GM19328 (cell line): ENCODE measurements around the gene JARID2.
"Not testable (repeated sequence)": the region's sequence is repeated elsewhere in the genome, so short reads cannot be mapped to it uniquely, and the experiment has no call there.

Experiments used
- ATAC-seq: cut with Tn5 transposase; IDR thresholded peaks from one replicate; pipeline ENCODE4 v1.9.1; 2021; ENCODE audit warnings: mild to moderate bottlenecking, moderate library complexity; ENCODE audit not compliant: unreplicated experiment

Gene JARID2

DNA sequence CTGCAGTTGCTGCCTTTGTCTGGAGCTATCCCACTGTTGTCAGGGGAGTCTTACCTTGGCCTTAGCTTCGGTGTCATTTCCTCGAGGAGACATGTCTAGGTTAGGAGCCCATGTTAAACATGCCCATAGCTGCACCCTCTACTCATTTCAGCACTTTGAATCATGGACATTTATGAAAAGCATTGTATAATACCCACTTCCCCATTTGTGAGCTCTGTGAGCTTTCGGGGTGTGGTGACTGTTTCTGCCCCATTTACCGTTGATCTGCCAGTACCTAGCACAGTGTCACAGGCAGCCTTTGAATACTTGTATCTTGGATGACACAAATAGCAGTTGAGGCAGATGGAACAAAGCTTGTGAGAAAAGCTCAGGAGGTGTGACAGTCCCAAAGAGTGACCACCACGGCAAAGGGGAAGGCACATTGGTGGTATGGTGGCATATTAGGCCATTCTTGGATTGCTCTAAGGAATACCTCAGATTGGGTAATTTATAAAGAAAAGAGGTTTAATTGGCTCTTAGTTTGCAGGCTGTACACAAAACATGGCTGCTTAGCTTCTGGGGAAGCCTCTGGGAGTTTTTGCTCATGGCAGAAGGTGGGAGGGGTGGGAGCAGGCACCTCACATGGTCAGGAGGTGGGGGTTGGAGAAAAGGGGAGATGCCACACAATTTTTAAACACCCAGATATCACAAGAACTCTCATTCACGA lies 42.0 kb downstream of the JARID2 start:
- ATAC-seq, result peak; percentile 99

DNA sequence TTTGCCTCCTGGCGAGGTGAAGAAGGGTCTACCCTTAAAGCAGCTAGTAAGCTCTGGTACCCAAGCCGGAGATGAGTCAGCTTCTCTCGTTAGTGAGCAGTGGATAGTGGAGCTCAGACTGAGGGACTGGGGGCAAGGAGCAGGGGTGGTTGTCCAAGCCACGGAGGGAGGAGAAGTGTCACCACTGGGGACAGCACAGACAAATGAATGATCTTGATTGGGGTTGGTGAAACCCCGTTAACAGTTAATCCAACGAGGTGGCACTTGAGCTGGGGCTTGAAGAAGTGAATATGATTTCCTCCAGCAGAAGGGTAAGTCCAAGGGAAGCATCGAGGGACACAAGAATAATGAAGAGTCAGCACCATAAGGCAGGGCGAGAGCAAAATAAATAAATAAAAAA lies 43.0 kb downstream of the JARID2 start:
- no peak for ATAC-seq

DNA sequence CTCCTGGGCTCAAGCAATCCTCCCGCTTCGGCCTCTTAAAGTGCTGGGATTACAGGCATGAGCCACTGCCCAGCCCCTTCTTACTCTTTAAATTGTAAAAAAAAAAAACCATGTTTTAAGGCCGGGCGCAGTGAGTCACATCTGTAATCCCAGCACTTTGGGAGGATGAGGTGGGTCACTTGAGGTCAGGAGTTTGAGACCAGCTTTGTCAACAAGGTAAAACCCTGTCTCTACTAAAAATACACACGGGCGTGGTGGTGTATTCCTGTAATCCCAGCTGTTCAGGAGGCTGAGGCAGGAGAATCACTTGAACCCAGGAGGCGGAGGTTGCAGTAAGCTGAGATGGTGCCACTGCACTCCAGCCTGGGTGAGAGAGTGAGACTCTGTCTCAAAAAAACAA lies 43.6 kb downstream of the JARID2 start:
- ATAC-seq, result not testable (repeated sequence)

DNA sequence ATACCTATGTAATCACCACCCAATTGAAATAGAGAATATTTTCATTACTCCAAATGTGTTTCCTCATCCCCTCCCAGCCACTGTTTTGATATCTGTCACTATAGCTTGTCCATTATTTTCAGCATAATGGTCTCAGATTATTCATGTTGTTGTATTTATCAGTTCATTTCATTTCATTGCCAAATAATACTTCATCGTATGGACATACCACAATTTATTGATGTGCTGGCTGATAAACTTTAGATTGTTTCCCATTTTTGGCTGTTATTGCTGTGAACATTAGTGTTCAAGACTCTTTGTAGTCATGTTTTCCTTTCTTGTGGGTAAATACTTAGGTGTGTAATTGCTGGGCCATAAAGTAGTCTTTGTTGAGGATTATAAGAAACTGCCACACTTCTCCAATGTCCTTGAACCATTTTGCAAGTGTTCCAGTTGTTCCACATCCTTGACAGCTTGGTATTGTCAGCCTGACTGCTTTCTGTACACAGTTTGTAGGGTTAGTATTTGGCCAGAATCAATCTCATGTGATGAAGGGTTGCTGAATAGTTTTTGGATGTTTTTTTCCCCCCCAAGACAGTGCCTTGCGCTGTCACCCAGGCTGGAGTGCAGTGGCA lies 44.3 kb downstream of the JARID2 start:
- ATAC-seq, result no peak

DNA sequence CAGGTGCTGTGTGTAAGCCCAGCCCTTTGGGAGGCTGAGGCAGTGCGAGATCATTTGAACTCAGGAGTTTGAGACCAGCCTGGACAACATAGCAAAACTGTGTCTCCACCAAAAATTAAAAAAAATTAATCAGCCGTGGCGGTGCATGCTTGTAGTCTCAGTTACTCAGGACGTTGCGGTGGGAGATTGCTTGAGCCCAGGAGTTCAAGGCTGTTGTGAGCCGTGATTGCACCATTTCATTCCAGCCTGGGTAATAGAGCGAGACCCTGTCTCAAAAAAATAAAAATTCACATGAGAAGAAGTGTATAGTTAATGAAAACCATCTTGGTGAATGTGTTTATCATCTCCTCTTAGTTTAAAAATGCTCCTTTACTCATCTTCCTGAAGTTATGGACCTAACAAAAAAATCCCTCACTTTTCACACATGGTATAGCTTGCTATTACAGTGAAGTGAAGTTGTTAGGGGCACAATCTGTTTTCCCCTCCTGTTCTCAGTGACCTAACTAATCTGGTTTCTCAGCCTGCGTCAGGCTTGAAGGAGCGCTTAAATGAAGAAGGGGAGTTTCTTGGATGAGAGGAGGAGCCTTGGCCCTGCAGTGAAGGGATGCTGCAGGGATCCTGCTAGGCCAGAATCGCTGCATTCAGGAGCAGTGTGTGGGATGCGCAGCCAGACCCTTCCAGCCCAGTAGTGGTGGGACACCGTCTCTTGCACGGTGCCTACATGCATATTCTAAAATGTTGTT lies 45.3 kb downstream of the JARID2 start:
- no peak for ATAC-seq

DNA sequence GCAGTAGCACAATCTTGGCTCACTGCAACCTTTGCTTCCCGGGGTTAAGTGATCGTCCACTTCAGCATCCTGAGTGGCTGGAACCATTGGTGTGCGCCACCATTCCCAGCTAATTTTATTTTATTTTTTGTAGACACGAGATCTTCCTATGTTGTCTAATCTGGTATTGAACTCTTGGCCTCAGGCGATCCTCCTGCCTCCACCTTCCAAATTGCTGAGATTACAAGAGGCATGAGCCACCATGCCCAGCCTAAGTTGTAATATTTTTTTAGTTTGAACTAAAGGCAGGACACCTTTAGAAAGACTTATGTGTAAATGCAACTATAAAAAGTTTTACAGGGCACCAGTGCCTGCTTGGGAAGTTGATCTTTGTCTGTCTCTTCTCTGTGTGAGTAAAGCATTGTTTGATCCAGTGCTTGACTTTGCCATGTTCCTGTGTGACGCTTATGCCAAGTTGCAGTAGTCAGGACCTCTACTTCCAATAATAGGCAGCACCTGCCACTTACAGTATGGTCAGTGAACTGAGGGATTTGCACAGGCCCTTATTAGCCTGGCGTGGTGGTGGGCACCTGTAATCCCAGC lies 46.9 kb downstream of the JARID2 start:
- ATAC-seq, result no peak

DNA sequence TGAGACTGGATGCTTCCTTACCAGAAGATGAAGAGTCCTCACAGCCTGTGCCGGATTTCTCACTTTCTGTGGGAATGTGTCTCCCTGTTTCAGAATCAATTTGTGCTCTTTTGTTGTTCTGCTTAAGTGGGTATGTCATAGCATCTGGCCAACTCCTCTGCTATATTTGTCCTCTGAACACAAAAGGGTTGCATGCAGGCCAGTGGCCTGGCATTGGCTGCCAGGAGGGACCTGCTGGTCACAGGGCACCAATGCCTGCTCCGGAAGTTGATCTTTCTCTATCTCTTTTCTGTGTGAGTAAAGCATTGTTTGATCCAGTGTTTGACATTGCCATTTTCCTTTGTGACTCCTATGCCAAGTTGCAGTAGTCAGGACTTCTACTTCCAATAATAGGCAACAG lies 47.8 kb downstream of the JARID2 start:
- ATAC-seq, result no peak

DNA sequence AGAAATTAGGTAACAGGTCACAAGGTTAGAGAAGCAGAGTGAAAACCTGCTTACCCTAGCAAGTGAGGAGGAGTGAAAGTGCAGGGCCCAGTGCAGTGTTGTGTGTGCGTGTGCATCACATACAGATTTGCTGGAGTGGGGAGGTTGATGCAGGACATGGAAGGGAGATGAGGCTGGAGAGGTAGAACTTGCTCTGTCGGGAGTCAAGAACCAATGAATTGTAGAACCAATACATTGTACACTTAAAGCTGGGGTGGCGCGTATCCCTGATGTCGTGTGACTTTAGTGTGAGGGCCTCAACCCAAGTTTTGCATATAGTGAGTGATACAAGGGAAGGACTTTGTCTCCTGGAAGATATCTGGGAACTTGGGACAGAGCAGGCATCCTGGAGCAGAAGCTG lies 48.6 kb downstream of the JARID2 start:
- ATAC-seq, result no peak

DNA sequence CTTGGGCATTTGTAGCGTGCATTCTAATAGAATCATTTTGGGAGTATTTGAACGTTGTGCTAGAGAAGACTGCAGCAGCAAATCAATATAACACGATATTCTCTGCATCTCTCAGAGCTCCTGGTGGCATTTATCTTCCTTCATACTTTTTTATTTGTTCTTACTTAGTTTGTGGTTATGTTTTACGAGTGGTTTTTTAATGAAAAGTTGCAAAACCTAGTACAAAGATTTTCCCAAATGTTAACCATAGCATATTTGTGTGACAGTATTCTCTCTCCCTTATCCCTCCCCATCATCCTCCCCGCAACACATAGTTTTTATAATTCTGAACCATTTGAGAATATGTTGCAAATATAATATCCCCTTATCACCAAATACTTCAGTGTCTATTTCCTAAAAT lies 50.4 kb downstream of the JARID2 start:
- ATAC-seq, result no peak

DNA sequence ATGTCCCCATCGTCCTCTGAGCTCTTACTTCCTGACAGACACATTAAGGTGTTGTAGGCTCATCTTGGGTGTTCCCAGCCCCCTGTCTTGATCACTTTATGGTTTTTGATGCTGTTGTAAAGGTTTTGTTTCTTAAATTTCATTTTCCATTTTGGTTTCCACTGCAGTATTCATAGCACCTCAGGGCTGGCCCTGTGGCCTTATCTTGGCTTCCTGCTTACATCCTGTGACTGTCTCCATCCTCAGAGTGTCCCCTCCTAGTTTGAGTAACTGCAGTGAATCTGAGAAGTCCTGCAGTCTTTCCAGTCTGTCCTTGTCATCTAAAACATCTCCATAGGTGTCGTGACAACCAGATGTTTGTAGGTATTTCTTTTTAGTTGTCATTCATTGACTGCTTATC lies 50.9 kb downstream of the JARID2 start:
- ATAC-seq, result no peak

DNA sequence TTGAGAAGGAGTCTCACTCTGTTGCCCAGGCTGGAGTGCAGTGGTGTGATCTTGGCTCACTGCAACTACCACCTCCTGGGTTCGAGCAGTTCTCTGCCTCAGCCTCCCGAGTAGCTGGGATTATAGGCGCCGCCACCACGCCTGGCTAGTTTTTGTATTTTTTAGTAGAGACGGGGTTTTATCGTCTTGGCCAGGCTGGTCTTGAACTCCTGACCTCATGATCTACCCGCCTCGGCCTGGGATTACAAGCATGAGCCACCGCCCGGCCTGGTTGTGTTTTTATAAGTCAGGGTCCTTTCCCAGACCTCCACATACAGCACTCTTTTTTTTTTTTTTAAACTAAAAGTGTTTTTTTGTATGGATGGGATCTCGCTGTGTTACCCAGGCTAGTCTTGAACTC lies 51.3 kb downstream of the JARID2 start:
- ATAC-seq, result not testable (repeated sequence)

DNA sequence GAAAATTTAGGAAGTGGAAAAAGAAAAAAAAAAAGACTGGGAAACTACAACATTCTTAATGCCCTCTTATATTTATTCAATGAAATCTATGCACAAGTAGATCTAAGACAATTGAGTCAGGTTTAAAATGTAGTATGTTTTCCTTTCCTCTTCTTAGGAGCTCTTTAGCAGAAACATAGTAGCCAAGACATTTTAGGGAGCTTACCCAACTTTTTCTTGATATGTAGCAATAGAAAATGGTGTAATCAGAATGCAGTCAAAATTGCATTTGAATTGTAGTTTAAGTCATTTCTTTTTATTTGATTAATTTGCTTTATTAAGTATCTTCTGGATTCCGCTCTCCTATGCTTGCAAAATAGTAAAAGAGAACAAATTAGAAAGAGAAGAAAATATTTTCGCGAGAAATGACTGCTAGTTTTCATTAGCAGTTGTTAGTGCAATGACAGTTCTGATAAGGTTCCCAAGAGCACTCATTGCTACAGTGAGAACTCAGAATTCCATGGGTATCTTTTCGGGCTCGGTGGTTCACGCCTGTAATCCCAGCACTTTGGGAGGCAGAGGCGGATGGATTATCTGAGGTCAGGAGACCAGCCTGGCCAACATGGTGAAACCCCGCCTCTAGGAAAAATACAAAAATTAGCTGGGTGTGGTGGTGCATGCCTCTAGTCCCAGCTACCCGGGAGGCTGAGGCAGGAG lies 52.2 kb downstream of the JARID2 start:
- no peak for ATAC-seq

DNA sequence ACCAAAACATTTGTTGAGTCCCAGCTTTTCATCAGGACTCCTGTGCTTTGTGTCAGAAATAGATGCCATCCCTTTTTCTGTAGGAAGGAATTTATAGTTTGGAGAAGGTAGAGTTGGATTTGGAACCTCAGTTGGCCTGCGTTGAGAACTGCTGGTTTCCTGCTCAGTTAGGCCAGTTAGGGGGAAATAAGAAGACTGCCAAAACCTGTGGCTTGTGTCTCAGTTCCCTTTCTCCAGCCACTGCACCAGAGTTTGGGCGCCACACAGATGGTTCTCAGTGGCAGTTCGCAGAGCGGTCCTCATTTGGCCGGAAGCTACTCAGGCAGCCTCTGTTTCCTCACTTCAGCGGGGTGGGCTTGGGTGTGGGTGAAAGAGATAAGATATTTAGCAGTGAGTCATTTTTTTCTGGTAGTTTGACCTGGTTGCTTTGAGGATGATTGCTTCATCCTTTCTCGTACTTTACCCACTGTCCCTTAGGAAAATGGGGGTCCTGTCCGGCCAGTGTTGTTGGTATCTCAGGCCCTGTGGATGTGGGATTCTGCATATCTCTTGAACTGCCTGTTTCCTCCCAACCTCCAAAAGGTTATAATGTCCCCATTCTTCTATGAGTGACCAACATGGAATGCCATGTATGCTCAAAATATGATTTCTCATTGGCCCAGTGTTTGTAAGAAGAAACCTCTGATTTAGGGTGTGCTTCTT lies 53.7 kb downstream of the JARID2 start:
- peak; percentile 78 for ATAC-seq

DNA sequence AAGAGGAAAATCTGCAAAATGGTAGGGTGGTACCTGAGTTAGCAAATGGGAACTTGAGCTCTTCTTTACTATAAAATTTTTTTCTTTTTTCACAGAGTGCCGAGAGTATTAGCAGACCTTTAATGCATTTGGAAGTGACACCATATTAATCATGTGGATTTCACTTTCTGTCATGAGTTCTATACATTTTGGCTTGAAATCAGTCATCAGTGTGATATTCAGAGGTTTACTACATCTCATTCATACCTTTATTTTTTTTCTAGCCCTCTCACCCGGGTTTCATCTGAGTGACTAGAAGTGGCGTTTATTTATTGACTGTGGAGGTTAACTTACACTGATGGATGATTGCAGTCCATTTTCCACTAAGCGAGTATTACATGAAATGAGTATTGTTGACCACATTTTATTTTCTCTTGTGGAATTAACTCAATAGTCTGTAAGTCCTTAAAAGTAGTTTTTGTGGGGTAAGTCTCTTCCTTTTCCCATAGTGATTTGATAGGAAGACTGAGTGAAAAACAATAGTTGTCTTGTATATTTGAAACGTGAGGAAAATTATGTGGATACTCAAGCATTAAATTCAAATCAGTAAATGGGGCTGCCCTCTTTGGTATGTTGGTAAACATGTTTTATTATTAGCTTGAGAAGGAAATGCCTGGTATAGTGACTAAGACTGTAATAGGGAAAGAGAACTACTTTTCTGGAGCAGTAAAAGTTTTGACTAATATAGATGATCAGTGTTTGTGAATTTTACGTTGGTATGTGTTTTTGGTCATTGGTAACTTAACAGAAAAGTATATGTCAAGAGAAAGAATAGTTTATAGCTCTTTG lies 55.5 kb downstream of the JARID2 start:
- no peak for ATAC-seq

DNA sequence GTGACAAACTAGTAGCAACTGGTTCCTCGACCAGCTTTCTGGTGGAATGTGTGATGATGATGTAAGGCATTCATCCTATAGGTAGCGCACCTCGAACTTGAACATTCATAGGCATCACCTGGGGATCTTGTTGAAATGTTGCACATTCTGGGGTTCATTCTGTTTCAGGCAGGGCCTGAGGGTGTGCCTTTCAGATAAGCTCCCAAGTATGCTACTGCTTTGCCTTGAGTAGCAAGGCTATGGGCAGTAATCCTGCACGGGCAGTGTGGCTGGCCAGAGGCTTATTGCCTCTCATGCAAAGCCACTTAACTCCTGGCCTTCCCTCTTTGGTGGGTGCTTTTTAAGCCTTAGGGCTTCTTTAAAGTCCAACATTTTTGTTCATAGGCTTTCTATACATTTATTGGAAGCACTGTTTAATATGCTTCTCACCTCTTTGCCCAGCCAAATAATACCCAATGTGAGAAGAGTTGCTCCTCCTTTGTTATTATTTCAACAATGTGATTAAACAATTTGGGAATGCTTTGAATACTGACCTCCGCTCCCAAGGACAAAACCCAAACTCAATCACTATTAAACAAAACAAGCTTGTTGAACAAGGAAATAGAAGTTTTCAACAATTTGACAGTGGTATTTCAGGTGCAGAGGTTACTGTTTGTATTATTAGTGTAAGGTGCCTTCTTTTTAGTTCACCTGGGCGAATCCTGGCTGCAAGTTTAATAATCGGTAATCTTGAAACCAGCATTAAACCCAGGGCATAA lies 57.5 kb downstream of the JARID2 start:
- no peak for ATAC-seq

DNA sequence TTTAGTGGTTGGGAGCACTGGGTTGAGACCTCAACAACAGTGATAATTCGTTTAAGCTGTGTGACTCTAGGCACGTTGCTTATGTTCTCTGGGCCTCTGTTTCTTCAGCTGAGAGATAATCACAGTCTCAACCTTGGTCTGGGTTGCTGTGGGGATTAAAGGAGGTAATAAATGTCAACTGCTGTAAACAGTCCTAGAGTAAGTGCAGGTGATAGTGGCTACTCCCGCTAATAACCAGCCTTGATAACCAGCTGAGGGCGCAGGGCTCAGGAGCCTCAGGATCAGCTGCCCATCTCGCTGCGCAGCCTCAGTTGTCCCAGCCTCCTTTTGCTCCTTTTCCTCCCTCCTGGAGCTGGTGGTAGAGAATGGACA lies 58.0 kb downstream of the JARID2 start:
- no peak for ATAC-seq

DNA sequence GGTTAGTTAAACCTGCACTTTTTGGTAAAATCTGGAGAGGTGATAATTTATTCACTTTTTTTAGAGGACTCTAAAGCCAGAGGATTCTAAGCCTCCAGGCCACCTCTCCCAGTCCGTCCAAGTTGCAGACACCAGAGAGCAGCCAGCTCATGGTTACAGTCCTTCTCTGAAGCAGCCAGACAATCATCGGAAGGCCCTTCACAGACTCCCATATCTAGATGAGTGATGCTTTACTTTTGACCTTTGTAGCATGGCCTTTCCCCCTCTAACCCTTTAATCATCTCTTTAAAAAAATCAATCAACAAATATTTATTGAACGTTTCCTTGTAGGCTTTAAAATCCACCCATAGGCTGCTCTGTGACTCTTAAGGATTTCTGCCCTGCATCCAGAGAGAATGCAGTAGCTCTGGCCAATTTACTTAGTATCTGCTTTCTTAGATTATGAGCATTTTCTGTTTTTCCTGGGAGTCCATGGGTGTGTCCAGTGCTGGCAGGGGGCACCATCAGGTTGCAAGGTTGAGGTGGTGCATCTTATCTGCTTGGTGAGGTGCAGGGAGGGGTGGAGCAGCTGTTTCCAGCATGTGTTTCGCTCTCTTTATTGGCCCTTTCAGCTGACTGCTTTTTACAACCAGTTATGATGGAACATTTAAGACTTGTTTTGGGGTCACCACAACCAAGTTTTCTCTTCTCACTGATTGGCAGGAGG lies 58.6 kb downstream of the JARID2 start:
- no peak for ATAC-seq

DNA sequence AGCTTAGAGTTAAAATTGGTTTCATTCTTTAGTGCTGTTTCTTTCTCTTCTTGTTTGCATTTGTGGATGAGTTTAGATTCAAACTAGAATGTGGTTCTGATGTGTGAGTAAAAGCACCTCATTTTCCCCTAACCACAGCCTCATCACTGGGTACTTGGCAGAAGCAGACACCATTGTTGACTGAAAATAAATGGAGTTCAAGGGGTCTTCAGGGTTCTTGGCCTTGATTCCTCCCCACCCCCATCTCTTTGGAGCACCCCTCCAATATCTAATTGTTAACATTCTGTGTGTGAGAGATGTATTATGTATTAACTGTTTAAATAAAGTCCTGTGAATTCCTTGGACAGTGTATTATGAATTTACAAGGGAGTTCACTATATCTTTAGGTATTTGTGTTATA lies 59.6 kb downstream of the JARID2 start:
- no peak for ATAC-seq
